HUES64 (cell line): ENCODE results near the gene ALPL.

Experiments
- H3K27ac ChIP-seq: 2 replicates; pipeline ENCODE4 v1.7.0; 2013; ENCODE audit warnings: low read depth, low read length, inconsistent platforms
- H3K27me3 ChIP-seq: 2 replicates; pipeline ENCODE4 v1.6.1; 2013; ENCODE audit warnings: mild to moderate bottlenecking, low read length; ENCODE audit not compliant: insufficient read depth
- H3K36me3 ChIP-seq: 2 replicates; pipeline ENCODE4 v1.6.1; 2013; ENCODE audit warnings: mild to moderate bottlenecking, low read length; ENCODE audit not compliant: insufficient read depth
- H3K4me1 ChIP-seq: 2 replicates; pipeline ENCODE4 v1.6.1; 2013; ENCODE audit warnings: mild to moderate bottlenecking, low read length, moderate library complexity; ENCODE audit not compliant: insufficient read depth
- H3K4me3 ChIP-seq: 2 replicates; pipeline ENCODE4 v1.5.1; 2013; ENCODE audit warnings: mild to moderate bottlenecking, low read length, moderate library complexity
- H3K9ac ChIP-seq: 2 replicates; pipeline ENCODE4 v1.6.1; 2013; ENCODE audit warnings: mild to moderate bottlenecking, low read depth, low read length
- H3K9me3 ChIP-seq: 2 replicates; pipeline ENCODE4 v1.6.1; 2013; ENCODE audit warnings: low read depth, low read length; ENCODE audit not compliant: insufficient read depth
- WGBS: fragments of 150-250, 120-280 bp; methylation state at CpG from one replicate; pipeline ENCODE4 v1.1.7; 2013; ENCODE audit warnings: missing lambda C conversion rate; 5-methylcytosine and 5-hydroxymethylcytosine counted together

ALPL gene

GRCh38 chr1:21594935-21595897 is 86.0 kb downstream of the ALPL start:
- no peaks in the 10 kb centered on the region for H3K36me3 ChIP-seq
- WGBS: 63% methylated on average over 26 of the region's 26 CpGs
- H3K27me3 ChIP-seq: no peaks in the 10 kb centered on the region
- no peak overlapping the region for H3K27ac ChIP-seq
- no peaks in the 10 kb centered on the region for H3K9me3 ChIP-seq
- no peak overlapping the region for H3K4me3 ChIP-seq
- no peak overlapping the region for H3K9ac ChIP-seq
- H3K4me1 ChIP-seq: peaks cover 16% of the 10 kb centered on the region; the same call in 1 of the 2 replicates

- 88% methylated on average over 11 of the region's 11 CpGs for WGBS
- no peak overlapping the region for H3K9ac ChIP-seq
- H3K9me3 ChIP-seq: no peaks in the 10 kb centered on the region
- no peak overlapping the region for H3K27ac ChIP-seq
- 0 out of 2 replicates have a peak, but pooled peaks cover 6% of the 10 kb centered on the region for H3K4me1 ChIP-seq
- no peaks in the 10 kb centered on the region for H3K27me3 ChIP-seq
- H3K4me3 ChIP-seq: no peak overlapping the region
- no peaks in the 10 kb centered on the region for H3K36me3 ChIP-seq
Measured at GRCh38 chr1:21596174-21596573, 87.0 kb downstream of the ALPL start.

GRCh38 chr1:21596628-21597027 is 87.4 kb downstream of the ALPL start:
- Histone ChIP-seq H3K9me3 (no peaks in the 10 kb centered on the region), H3K36me3 (no peaks in the 10 kb centered on the region), H3K27me3 (no peaks in the 10 kb centered on the region), H3K27ac (no peak overlapping the region), H3K4me1 (0 out of 2 replicates have a peak, but pooled peaks cover 3% of the 10 kb centered on the region), H3K4me3 (no peak overlapping the region), H3K9ac (no peak overlapping the region)
- 74% methylated on average over 2 of the region's 2 CpGs for WGBS

GRCh38 chr1:21597753-21598152 is 88.5 kb downstream of the ALPL start:
- H3K4me3 ChIP-seq: no peak overlapping the region
- no peaks in the 10 kb centered on the region for H3K36me3 ChIP-seq
- H3K27ac ChIP-seq: no peak overlapping the region
- H3K9ac ChIP-seq: no peak overlapping the region
- no peaks in the 10 kb centered on the region for H3K27me3 ChIP-seq
- no peaks in the 10 kb centered on the region for H3K9me3 ChIP-seq
- no peaks in the 10 kb centered on the region for H3K4me1 ChIP-seq
- WGBS: 92% methylated on average over 19 of the region's 19 CpGs

GRCh38 chr1:21598417-21598816 is 89.2 kb downstream of the ALPL start:
- Histone ChIP-seq H3K27ac (no peak overlapping the region), H3K4me3 (no peak overlapping the region), H3K4me1 (no peaks in the 10 kb centered on the region), H3K36me3 (no peaks in the 10 kb centered on the region), H3K27me3 (no peaks in the 10 kb centered on the region), H3K9ac (no peak overlapping the region), H3K9me3 (no peaks in the 10 kb centered on the region)
- WGBS: 81% methylated on average over 6 of the region's 7 CpGs

- no peaks in the 10 kb centered on the region for H3K4me1 ChIP-seq
- H3K36me3 ChIP-seq: no peaks in the 10 kb centered on the region
- no peaks in the 10 kb centered on the region for H3K27me3 ChIP-seq
- no peak overlapping the region for H3K27ac ChIP-seq
- WGBS: 77% methylated on average over 8 of the region's 8 CpGs
- no peak overlapping the region for H3K4me3 ChIP-seq
- H3K9ac ChIP-seq: no peak overlapping the region
- no peaks in the 10 kb centered on the region for H3K9me3 ChIP-seq
Measured at GRCh38 chr1:21598904-21599303, 89.7 kb downstream of the ALPL start.

- H3K4me1 ChIP-seq: no peaks in the 10 kb centered on the region
- no peak overlapping the region for H3K27ac ChIP-seq
- no peaks in the 10 kb centered on the region for H3K27me3 ChIP-seq
- WGBS: 91% methylated on average over 15 of the region's 15 CpGs
- no peak overlapping the region for H3K4me3 ChIP-seq
- H3K9me3 ChIP-seq: no peaks in the 10 kb centered on the region
- no peaks in the 10 kb centered on the region for H3K36me3 ChIP-seq
- H3K9ac ChIP-seq: no peak overlapping the region
Measured at GRCh38 chr1:21599402-21599801, 90.2 kb downstream of the ALPL start.

GRCh38 chr1:21601278-21602048 is 92.2 kb downstream of the ALPL start:
- Histone ChIP-seq H3K4me3 (no peak overlapping the region), H3K9me3 (no peaks in the 10 kb centered on the region), H3K27me3 (no peaks in the 10 kb centered on the region), H3K27ac (no peak overlapping the region), H3K4me1 (no peaks in the 10 kb centered on the region), H3K9ac (no peak overlapping the region), H3K36me3 (no peaks in the 10 kb centered on the region)
- 92% methylated on average over 30 of the region's 30 CpGs for WGBS

- H3K4me1 ChIP-seq: peaks cover 3% of the 10 kb centered on the region; the same call in 1 of the 2 replicates
- no peaks in the 10 kb centered on the region for H3K27me3 ChIP-seq
- H3K4me3 ChIP-seq: no peak overlapping the region
- H3K27ac ChIP-seq: no peak overlapping the region
- no peak overlapping the region for H3K9ac ChIP-seq
- WGBS: 91% methylated on average over 39 of the region's 39 CpGs
- no peaks in the 10 kb centered on the region for H3K36me3 ChIP-seq
- H3K9me3 ChIP-seq: no peaks in the 10 kb centered on the region
Measured at GRCh38 chr1:21603177-21604138, 94.2 kb downstream of the ALPL start.

GRCh38 chr1:21604208-21604957 is 95.2 kb downstream of the ALPL start:
- no peak overlapping the region for H3K27ac ChIP-seq
- WGBS: 87% methylated on average over 12 of the region's 12 CpGs
- H3K4me3 ChIP-seq: no peak overlapping the region
- no peaks in the 10 kb centered on the region for H3K36me3 ChIP-seq
- no peak overlapping the region for H3K9ac ChIP-seq
- no peaks in the 10 kb centered on the region for H3K27me3 ChIP-seq
- peaks cover 3% of the 10 kb centered on the region; the same call in 1 of the 2 replicates for H3K4me1 ChIP-seq
- H3K9me3 ChIP-seq: no peaks in the 10 kb centered on the region
